Lower lobe of right lung (tissue), 2 donors: Measurements from ENCODE around the gene PTGER1. TPM values are rescaled to one million over a fixed set of nuclear protein-coding genes. Genes with fewer than 3 reads are reported as not detected.
"Not testable (repeated sequence)": the region's sequence is repeated elsewhere in the genome, so short reads cannot be mapped to it uniquely, and the experiment has no call there.

Experiments
- ATAC-seq, 2 donors: fragments of 200-7000 bp; cut with Tn5 transposase; one replicate each; pipeline ENCODE4 v1.9.1; 2020 to 2022; ENCODE audit warnings: mild to moderate bottlenecking in 2 of 2, moderate library complexity in 2 of 2
- DNase-seq: peaks from one replicate; pipeline ENCODE4 v3.0.0-alpha.2; 2020
- H3K27ac ChIP-seq: fragments of 200-600 bp; one replicate; pipeline ENCODE4 v1.8.0; 2022
- H3K27me3 ChIP-seq: fragments of 200-600 bp; one replicate; pipeline ENCODE4 v1.8.0; 2022; ENCODE audit warnings: low read depth
- H3K36me3 ChIP-seq: fragments of 200-600 bp; one replicate; pipeline ENCODE4 v1.8.0; 2022; ENCODE audit warnings: mild to moderate bottlenecking
- H3K4me1 ChIP-seq: fragments of 200-600 bp; one replicate; pipeline ENCODE4 v1.8.0; 2022
- H3K4me3 ChIP-seq: fragments of 200-600 bp; one replicate; pipeline ENCODE4 v1.8.0; 2022; ENCODE audit warnings: mild to moderate bottlenecking
- H3K9me3 ChIP-seq: fragments of 200-600 bp; one replicate; pipeline ENCODE4 v1.8.0; 2022
- CTCF ChIP-seq: fragments of 200-600 bp; IDR thresholded peaks from one replicate; pipeline ENCODE4 v1.8.0; 2022; ENCODE audit warnings: antibody characterized with exemption, mild to moderate bottlenecking
- intact Hi-C: fragments of 100-400 bp; cut with DNase I; formaldehyde crosslinking; loops from one replicate; pipeline ENCODE4 v1.11.0; 2022
- total RNA-seq: library from RNA; stranded (reverse); fragmentation: NEBNext Ultra II Directional; extraction: Animal tissue kit (Norgen Biotek cat#: 25700); gene quantifications from one replicate; pipeline ENCODE4 v1.2.1, GENCODE V29; 2021
- donor health status: DM: no; HTN: yes; CAD: no; lungs with severe emphysema.

PTGER1 gene
- total RNA-seq, 1 donor from 2014 or later = 0.62 TPM

GRCh38 chr19:14470031-14470876 is 4.9 kb downstream of the PTGER1 start:
- ATAC-seq = no peak
- H3K27me3 ChIP-seq = peaks cover 24% of the 10 kb centered on the region
- H3K4me3 ChIP-seq = no peak overlapping the region
- no peak for TF ChIP-seq CTCF
- intact Hi-C loops = no loop called here
- H3K27ac ChIP-seq = no peak overlapping the region
- peaks cover 64% of the 10 kb centered on the region for H3K36me3 ChIP-seq
- no peak for DNase-seq
- H3K4me1 ChIP-seq = peaks cover 20% of the 10 kb centered on the region
- no peaks in the 10 kb centered on the region for H3K9me3 ChIP-seq

GRCh38 chr19:14467816-14468215 is 7.3 kb downstream of the PTGER1 start:
- no peak for ATAC-seq
- intact Hi-C loops = no loop called here
- Histone ChIP-seq H3K4me1 (peaks cover 9% of the 10 kb centered on the region), H3K27me3 (peaks cover 6% of the 10 kb centered on the region), H3K4me3 (no peak overlapping the region), H3K27ac (no peak overlapping the region), H3K9me3 (no peaks in the 10 kb centered on the region), H3K36me3 (peaks cover 88% of the 10 kb centered on the region)
- DNase-seq = no peak
- TF ChIP-seq CTCF = no peak

- Histone ChIP-seq H3K9me3 (no peaks in the 10 kb centered on the region), H3K4me3 (no peak overlapping the region), H3K27me3 (peaks cover 2% of the 10 kb centered on the region), H3K27ac (no peak overlapping the region), H3K36me3 (peaks cover 92% of the 10 kb centered on the region), H3K4me1 (peaks cover 6% of the 10 kb centered on the region)
- ATAC-seq = no peak
- intact Hi-C loops = no loop called here
- no peak for TF ChIP-seq CTCF
- no peak for DNase-seq
Observed at GRCh38 chr19:14467391-14467790, 7.8 kb downstream of the PTGER1 start.

- Histone ChIP-seq H3K27me3 (no peaks in the 10 kb centered on the region), H3K27ac (no peak overlapping the region), H3K36me3 (peaks cover 100% of the 10 kb centered on the region), H3K4me1 (no peaks in the 10 kb centered on the region), H3K4me3 (no peak overlapping the region), H3K9me3 (no peaks in the 10 kb centered on the region)
- TF ChIP-seq CTCF = no peak
- intact Hi-C loops = no loop called here
- ATAC-seq = no peak
- no peak for DNase-seq
Observed at GRCh38 chr19:14463747-14464146, 11.4 kb downstream of the PTGER1 start.

GRCh38 chr19:14462401-14462800 is 12.8 kb downstream of the PTGER1 start:
- DNase-seq, ATAC-seq, intact Hi-C loops, H3K4me3 ChIP-seq, H3K9me3 ChIP-seq, H3K27me3 ChIP-seq, H3K4me1 ChIP-seq, H3K27ac ChIP-seq: not testable (repeated sequence)
- peaks cover 99% of the 10 kb centered on the region for H3K36me3 ChIP-seq

GRCh38 chr19:14460935-14461334 is 14.2 kb downstream of the PTGER1 start:
- Histone ChIP-seq H3K4me1 (no peaks in the 10 kb centered on the region), H3K27me3 (no peaks in the 10 kb centered on the region), H3K27ac (no peak overlapping the region), H3K36me3 (peaks cover 92% of the 10 kb centered on the region), H3K9me3 (no peaks in the 10 kb centered on the region), H3K4me3 (no peak overlapping the region)
- ATAC-seq = no peak
- TF ChIP-seq CTCF = no peak
- no peak for DNase-seq
- intact Hi-C loops = no loop called here
